Endothelial cell (in vitro differentiated cells): ENCODE results near the gene LEF1. TPM values are rescaled to one million over a fixed set of nuclear protein-coding genes. Genes with fewer than 3 reads are reported as not detected.

Experiments
- DNase-seq: peaks from one replicate; pipeline ENCODE4 v3.0.0; 2021; ENCODE audit warnings: low spot score
- H3K27ac Mint-ChIP-seq: one replicate; pipeline ENCODE4 v1.8.0; 2021; ENCODE audit warnings: mixed read lengths, inconsistent platforms; ENCODE audit not compliant: unreplicated experiment
- H3K27me3 Mint-ChIP-seq: one replicate; pipeline ENCODE4 v1.8.0; 2021; ENCODE audit warnings: mild to moderate bottlenecking, moderate library complexity, mixed read lengths, inconsistent platforms; ENCODE audit not compliant: unreplicated experiment
- H3K36me3 Mint-ChIP-seq: one replicate; pipeline ENCODE4 v1.8.0; 2021; ENCODE audit warnings: mild to moderate bottlenecking, low read depth, mixed read lengths, inconsistent platforms; ENCODE audit not compliant: unreplicated experiment
- H3K4me1 Mint-ChIP-seq: one replicate; pipeline ENCODE4 v1.8.0; 2021; ENCODE audit warnings: mild to moderate bottlenecking, mixed read lengths, inconsistent platforms; ENCODE audit not compliant: unreplicated experiment
- H3K4me3 Mint-ChIP-seq: one replicate; pipeline ENCODE4 v1.8.0; 2021; ENCODE audit warnings: mild to moderate bottlenecking, mixed read lengths, inconsistent platforms; ENCODE audit not compliant: unreplicated experiment
- H3K9me3 Mint-ChIP-seq: one replicate; pipeline ENCODE4 v1.8.0; 2021; ENCODE audit warnings: mixed read lengths, inconsistent platforms; ENCODE audit not compliant: unreplicated experiment
- total RNA-seq: library from RNA; stranded (reverse); fragmentation: NEBNext Ultra II Directional; extraction: Animal tissue kit (Norgen Biotek cat#: 25700); gene quantifications from one replicate; pipeline ENCODE4 v1.2.1, GENCODE V29; 2021; ENCODE audit not compliant: unreplicated experiment
- TF ChIP-seq, protein P1 (sequence below): fragments of 200-600 bp; sonication (generic); IDR thresholded peaks from one replicate; pipeline ENCODE4 v1.5.0; 2021; ENCODE audit warnings: antibody characterized with exemption; ENCODE audit not compliant: unreplicated experiment

The LEF1 gene
- total RNA-seq, 1 donor from 2014 or later: 15.9 TPM

DNA sequence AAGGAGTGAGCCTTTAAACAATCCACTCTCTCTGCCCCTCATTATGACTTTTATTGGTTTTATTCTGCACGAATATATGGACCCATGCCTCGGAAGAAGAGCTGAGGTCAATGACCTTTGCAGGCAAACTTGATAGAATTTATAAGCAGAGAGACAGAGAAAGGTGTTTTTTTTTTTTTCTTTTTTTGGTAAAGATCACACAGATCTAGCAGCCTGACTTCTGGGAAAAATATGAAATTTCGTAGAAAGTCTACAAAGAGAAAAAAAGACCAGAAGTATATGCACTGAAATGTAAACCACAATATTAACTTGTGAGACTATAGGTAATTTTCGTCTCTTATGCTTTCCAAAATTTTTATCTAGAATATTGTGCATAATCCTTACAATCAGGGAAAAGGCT, 61.6 kb downstream of the LEF1 start:
- H3K36me3 Mint-ChIP-seq: no peaks in the 10 kb centered on the region
- H3K4me3 Mint-ChIP-seq: no peak overlapping the region
- TF ChIP-seq, protein P1, sequence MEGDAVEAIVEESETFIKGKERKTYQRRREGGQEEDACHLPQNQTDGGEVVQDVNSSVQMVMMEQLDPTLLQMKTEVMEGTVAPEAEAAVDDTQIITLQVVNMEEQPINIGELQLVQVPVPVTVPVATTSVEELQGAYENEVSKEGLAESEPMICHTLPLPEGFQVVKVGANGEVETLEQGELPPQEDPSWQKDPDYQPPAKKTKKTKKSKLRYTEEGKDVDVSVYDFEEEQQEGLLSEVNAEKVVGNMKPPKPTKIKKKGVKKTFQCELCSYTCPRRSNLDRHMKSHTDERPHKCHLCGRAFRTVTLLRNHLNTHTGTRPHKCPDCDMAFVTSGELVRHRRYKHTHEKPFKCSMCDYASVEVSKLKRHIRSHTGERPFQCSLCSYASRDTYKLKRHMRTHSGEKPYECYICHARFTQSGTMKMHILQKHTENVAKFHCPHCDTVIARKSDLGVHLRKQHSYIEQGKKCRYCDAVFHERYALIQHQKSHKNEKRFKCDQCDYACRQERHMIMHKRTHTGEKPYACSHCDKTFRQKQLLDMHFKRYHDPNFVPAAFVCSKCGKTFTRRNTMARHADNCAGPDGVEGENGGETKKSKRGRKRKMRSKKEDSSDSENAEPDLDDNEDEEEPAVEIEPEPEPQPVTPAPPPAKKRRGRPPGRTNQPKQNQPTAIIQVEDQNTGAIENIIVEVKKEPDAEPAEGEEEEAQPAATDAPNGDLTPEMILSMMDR: no peak
- DNase-seq: no peak
- H3K27ac Mint-ChIP-seq: no peak overlapping the region
- H3K4me1 Mint-ChIP-seq: no peaks in the 10 kb centered on the region
- H3K9me3 Mint-ChIP-seq: no peaks in the 10 kb centered on the region
- no peaks in the 10 kb centered on the region for H3K27me3 Mint-ChIP-seq

DNA sequence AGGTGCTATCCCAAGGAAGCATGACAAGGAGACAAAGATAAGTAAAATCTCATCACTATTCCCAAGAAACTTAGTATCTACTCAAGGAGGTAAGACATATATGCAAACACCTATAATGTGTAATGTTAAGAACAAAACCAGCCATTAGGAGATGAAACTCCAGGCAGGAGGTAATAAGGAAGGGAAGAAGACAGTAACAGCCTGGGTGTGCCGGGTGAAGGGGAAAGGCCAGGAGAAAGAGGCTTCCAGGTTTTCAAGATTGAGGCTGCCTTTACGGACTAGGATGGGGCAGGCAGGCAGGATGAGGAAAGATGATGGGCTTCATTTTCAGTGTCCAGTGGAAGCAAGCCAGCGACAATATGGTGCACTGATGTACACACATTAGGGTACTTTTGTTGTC, 62.5 kb downstream of the LEF1 start:
- Mint-ChIP-seq H3K27me3 (no peaks in the 10 kb centered on the region), H3K9me3 (no peaks in the 10 kb centered on the region), H3K36me3 (no peaks in the 10 kb centered on the region), H3K27ac (no peak overlapping the region), H3K4me1 (no peaks in the 10 kb centered on the region), H3K4me3 (no peak overlapping the region)
- no peak for DNase-seq
- TF ChIP-seq, protein P1: no peak

DNA sequence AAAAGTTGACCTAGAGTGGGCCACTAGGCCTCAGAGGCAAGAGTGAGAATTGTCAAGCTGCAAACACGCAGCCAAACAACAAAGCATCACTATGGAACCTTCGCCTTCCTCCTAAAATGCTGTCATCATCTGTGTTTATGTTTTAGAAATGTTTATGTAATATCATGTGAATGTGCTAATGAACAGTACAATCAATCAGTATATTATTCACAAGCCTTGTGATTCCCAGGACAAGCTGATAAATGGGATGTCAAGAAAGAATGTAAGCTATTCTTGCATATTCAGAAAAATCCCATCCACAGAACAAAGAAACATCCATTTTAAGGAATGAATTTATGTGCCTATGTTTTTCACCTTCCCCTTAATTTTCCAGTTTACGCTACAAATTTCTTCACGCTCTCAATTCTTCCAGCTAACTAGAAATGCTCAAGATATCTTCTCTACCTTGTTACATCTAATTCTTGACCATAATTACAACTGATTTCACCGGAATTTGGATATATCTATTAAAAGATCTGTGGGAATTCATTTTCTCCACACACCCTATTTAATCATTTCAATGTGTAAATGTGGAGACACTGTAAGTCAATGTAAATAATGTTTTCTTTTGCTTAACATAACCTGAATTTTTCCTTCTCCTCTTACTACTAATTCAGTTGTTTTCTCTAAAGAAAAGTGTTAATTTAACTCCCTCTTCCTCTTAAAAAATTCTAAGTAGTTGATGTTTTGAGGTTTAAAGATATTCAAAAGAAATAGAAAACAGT, 65.5 kb downstream of the LEF1 start:
- H3K9me3 Mint-ChIP-seq: no peaks in the 10 kb centered on the region
- DNase-seq: no peak
- H3K36me3 Mint-ChIP-seq: no peaks in the 10 kb centered on the region
- TF ChIP-seq, protein P1: no peak
- H3K27me3 Mint-ChIP-seq: no peaks in the 10 kb centered on the region
- H3K27ac Mint-ChIP-seq: no peak overlapping the region
- no peaks in the 10 kb centered on the region for H3K4me1 Mint-ChIP-seq
- no peak overlapping the region for H3K4me3 Mint-ChIP-seq

DNA sequence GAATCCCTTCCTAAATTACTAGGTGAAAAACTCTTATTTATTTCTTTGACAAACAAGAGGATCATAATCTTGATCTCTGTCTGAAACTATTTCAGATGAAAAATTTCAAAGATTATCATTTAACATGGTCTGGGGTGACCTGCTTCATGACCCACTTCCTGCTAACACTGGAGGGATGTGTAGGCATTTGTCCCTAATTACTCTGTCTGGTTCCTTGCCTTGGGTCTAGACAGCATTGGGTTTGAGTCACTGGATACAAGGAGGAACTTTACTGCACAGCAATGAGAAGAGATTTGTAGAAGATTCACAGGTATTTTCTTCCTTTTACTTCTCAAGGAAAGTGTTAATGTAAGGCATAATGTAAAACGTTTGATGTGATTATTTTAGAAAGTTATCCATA, 67.9 kb downstream of the LEF1 start:
- no peaks in the 10 kb centered on the region for H3K36me3 Mint-ChIP-seq
- TF ChIP-seq, protein P1: no peak
- H3K27ac Mint-ChIP-seq: no peak overlapping the region
- H3K9me3 Mint-ChIP-seq: no peaks in the 10 kb centered on the region
- no peaks in the 10 kb centered on the region for H3K4me1 Mint-ChIP-seq
- no peak overlapping the region for H3K4me3 Mint-ChIP-seq
- no peaks in the 10 kb centered on the region for H3K27me3 Mint-ChIP-seq
- DNase-seq: no peak

DNA sequence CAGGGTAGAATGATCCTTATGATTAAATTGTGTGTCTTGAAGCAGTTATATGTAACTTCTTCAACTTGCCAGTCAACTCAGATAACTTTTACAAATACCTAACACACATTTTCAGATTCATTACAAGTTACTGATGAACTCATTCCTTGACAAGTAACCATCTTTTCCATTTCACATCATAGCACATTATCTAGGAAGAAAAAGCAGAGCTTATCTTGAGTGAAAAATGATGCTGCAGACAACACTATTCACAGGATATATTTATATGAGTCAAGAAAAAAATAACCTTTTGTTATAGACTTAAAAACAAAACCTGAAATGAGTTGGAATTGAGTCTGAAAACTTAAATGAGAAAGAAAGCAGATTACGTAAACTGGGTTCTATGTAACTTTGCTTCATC, 68.9 kb downstream of the LEF1 start:
- no peak for DNase-seq
- Mint-ChIP-seq H3K27me3 (no peaks in the 10 kb centered on the region), H3K36me3 (no peaks in the 10 kb centered on the region), H3K4me3 (no peak overlapping the region), H3K27ac (no peak overlapping the region), H3K4me1 (peaks cover 4% of the 10 kb centered on the region), H3K9me3 (no peaks in the 10 kb centered on the region)
- TF ChIP-seq, protein P1: no peak
